Keratinocyte (primary cell): ENCODE measurements around the gene PRKD2.

Experiments used
- EZH2 ChIP-seq: IDR thresholded peaks from one replicate; pipeline ENCODE4 v1.6.1; 2012; ENCODE audit warnings: inconsistent platforms, mild to moderate bottlenecking, low read length, moderate library complexity
- TF ChIP-seq, protein P1 (sequence below), 3 experiments: IDR thresholded peaks in 1 of 3; conservative IDR thresholded peaks in 1 of 3; optimal IDR thresholded peaks in 1 of 3; 2 replicates in 2 of 3; 3 replicates in 1 of 3; pipeline versions ENCODE3 to v1.5.1; 2011; ENCODE audit warnings: low read length in 3 of 3, mild to moderate bottlenecking in 3 of 3, moderate library complexity in 2 of 3, control low read depth in 1 of 3, inconsistent platforms in 1 of 3; ENCODE audit not compliant: insufficient read depth in 2 of 3; ENCODE audit errors: extremely low read depth in 1 of 3

DNA sequence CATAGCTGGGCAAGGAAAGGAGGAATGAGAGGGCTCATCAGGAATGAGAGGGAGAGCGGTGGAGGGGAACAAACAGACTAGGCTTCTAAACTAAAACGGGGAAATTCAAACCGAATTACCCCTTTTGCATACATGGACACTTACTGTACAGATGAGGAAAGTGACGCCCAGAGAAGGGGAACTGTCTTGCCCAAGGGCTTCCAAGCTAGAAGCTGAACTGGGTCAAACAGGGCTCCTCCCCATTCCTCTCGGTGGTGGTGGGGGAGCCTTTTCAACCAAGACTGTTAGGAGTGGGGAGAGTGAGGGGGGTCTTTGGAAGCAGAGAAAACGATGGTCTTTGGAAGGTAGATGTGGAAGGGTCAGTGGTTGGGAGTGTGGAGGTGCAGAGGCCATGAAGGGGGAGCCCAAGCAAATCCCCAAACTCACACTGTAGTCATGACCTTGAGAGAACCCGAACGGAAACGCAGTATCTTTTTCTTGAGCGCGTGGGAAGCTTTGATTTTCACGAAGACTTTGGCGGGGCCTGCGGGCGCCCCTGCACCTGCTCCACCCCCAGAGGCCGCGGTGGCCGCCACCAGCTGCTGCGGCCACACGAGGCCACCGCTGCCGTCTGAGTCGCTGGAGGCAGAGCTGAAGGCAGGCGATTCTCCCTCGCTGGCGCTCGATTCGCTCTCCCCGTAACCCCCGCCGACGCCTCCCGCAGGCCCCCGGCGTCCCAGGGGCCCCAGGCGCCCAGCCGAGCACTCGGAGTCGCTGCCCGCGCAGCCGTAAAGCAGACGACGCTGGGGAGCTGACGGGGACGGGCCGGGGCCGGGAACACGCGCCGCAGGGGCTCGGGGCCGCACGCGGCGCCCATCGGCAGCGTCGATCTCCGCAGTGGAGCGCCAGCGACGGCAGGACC is 68.6 kb downstream of the PRKD2 start:
- TF ChIP-seq, protein P1, sequence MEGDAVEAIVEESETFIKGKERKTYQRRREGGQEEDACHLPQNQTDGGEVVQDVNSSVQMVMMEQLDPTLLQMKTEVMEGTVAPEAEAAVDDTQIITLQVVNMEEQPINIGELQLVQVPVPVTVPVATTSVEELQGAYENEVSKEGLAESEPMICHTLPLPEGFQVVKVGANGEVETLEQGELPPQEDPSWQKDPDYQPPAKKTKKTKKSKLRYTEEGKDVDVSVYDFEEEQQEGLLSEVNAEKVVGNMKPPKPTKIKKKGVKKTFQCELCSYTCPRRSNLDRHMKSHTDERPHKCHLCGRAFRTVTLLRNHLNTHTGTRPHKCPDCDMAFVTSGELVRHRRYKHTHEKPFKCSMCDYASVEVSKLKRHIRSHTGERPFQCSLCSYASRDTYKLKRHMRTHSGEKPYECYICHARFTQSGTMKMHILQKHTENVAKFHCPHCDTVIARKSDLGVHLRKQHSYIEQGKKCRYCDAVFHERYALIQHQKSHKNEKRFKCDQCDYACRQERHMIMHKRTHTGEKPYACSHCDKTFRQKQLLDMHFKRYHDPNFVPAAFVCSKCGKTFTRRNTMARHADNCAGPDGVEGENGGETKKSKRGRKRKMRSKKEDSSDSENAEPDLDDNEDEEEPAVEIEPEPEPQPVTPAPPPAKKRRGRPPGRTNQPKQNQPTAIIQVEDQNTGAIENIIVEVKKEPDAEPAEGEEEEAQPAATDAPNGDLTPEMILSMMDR (optimal IDR thresholded peaks at IDR 0.05 in 1 of 3, IDR thresholded peaks at IDR 0.05 in 1 of 3, conservative IDR thresholded peaks at IDR 0.05 in 1 of 3; ENCODE audit: extremely low read depth in 1 of 3, insufficient read depth in 2 of 3, low read length in 3 of 3): no peak
- peak; percentile 88 for TF ChIP-seq EZH2
